HG03280 (cell line): Measurements from ENCODE around the gene YIPF5.

Experiments used
- ATAC-seq: cut with Tn5 transposase; IDR thresholded peaks from one replicate; pipeline ENCODE4 v1.9.1; 2021; ENCODE audit warnings: mild to moderate bottlenecking, moderate library complexity; ENCODE audit not compliant: unreplicated experiment

YIPF5 gene

GRCh38 chr5:144128844-144129243 lies 41.6 kb downstream of the YIPF5 start:
- ATAC-seq: no peak

- no peak for ATAC-seq
Observed at GRCh38 chr5:144126707-144127106, 43.8 kb downstream of the YIPF5 start.

- ATAC-seq: no peak
Observed at GRCh38 chr5:144125163-144125726, 45.2 kb downstream of the YIPF5 start.

DNA sequence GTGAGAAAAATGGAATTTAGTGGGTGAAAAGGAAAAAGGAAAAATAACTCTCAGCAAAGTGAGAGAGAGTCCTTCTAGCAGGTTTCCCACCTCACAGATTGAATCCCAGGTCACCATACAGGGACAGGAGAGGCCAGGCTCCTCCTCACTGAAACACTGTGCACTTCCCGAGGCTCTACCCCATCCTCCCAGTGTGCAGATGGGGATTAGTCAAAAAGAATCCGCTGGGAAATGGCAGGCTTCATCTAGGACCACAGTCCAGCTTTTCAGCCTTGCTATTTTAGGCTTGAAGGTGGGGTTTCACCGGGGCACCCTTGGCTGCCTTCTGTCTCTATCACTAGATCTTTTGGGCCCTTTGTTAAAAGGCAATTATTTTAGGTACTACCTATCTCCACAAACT lies 47.8 kb downstream of the YIPF5 start:
- ATAC-seq: no peak

GRCh38 chr5:144122081-144122480 lies 48.4 kb downstream of the YIPF5 start:
- no peak for ATAC-seq

- no peak for ATAC-seq
Observed at GRCh38 chr5:144121577-144121976, 48.9 kb downstream of the YIPF5 start.

- no peak for ATAC-seq
Observed at GRCh38 chr5:144120661-144121180, 49.7 kb downstream of the YIPF5 start.

DNA sequence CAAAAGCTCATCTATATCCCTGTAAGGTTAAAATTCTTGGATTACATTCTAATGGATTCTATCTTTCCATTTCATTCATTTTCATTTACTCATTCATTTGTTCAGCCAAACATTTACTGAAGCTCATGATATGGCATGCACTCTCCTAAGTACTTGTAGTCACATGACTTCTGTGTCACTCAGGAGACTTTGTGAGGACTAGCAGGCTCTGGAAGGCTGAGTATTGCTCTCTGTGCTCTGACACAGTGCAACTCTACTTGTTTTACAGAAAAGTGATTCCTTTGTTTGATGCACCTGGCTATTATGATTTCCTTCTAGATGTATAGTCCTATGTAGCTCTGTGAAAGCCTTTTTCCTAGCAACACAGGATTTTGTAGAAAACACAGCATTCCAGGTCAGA lies 53.0 kb downstream of the YIPF5 start:
- ATAC-seq: no peak

GRCh38 chr5:144114571-144114970 lies 55.9 kb downstream of the YIPF5 start:
- ATAC-seq: no peak
